Measurements from ENCODE around the gene CASKIN2. TPM values are rescaled to one million over a fixed set of nuclear protein-coding genes. Genes with fewer than 3 reads are reported as not detected.

Gene CASKIN2
- total RNA-seq, 1 donor from 2014 or later, result 47.8 TPM

GRCh38 chr17:75561927-75562603 is 46.7 kb upstream of the CASKIN2 start:
- Mint-ChIP-seq H3K4me3 (ENCODE audit: unreplicated experiment) (no peak overlapping the region), H3K9me3 (ENCODE audit: unreplicated experiment) (no peaks in the 10 kb centered on the region), H3K4me1 (ENCODE audit: unreplicated experiment) (no peaks in the 10 kb centered on the region), H3K36me3 (ENCODE audit: low read depth, unreplicated experiment) (peaks cover 10% of the 10 kb centered on the region), H3K27me3 (ENCODE audit: unreplicated experiment) (peaks cover 4% of the 10 kb centered on the region), H3K27ac (ENCODE audit: unreplicated experiment) (no peak overlapping the region)
- no peak for TF ChIP-seq CTCF (IDR thresholded peaks at IDR 0.05; ENCODE audit: unreplicated experiment)
- no peak for DNase-seq (ENCODE audit: low spot score)

GRCh38 chr17:75559958-75560533 is 44.7 kb upstream of the CASKIN2 start:
- Mint-ChIP-seq H3K27me3 (ENCODE audit: unreplicated experiment) (peaks cover 2% of the 10 kb centered on the region), H3K9me3 (ENCODE audit: unreplicated experiment) (no peaks in the 10 kb centered on the region), H3K4me1 (ENCODE audit: unreplicated experiment) (no peaks in the 10 kb centered on the region), H3K36me3 (ENCODE audit: low read depth, unreplicated experiment) (no peaks in the 10 kb centered on the region), H3K27ac (ENCODE audit: unreplicated experiment) (no peak overlapping the region), H3K4me3 (ENCODE audit: unreplicated experiment) (no peak overlapping the region)
- no peak for TF ChIP-seq CTCF (IDR thresholded peaks at IDR 0.05; ENCODE audit: unreplicated experiment)
- no peak for DNase-seq (ENCODE audit: low spot score)

DNA sequence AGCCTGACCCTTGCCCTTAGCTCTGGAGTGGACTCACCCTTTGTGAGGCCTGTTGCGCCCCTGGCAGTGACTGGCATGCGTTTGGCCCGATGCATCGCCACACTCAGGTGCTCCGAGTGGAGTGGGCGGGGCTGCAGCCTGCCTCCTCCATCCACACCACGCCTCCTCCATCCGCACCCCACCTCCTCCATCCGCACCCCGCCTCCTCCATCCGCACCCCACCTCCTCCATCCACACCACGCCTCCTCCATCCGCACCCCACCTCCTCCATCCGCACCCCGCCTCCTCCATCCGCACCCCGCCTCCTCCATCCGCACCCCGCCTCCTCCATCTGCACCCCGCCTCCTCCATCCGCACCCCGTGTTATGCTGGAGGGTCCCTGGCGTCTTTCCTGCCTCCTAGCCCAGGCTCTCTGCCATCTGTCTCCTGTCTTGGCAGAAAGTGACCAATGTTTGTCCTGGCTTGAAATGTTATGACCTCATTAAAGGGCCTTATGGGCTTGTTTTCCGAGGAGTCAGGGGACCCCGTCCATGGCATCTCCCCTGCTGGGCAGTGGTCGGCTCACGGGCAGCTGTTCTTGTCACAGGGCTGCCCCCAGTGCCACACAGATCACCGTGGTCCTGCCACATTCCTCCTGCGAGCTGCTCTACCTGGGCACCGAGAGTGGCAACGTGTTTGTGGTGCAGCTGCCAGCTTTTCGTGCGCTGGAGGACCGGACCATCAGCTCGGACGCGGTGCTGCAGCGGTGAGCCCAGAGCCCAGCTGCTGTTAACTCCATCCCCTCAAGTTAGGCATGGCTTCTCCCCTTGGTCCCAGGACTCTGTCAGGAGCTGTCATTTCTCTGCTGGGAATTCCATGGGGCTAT is 43.6 kb upstream of the CASKIN2 start:
- H3K27me3 Mint-ChIP-seq (ENCODE audit: unreplicated experiment), result peaks cover 2% of the 10 kb centered on the region
- no peak overlapping the region for H3K27ac Mint-ChIP-seq (ENCODE audit: unreplicated experiment)
- no peak for TF ChIP-seq CTCF (IDR thresholded peaks at IDR 0.05; ENCODE audit: unreplicated experiment)

DNA sequence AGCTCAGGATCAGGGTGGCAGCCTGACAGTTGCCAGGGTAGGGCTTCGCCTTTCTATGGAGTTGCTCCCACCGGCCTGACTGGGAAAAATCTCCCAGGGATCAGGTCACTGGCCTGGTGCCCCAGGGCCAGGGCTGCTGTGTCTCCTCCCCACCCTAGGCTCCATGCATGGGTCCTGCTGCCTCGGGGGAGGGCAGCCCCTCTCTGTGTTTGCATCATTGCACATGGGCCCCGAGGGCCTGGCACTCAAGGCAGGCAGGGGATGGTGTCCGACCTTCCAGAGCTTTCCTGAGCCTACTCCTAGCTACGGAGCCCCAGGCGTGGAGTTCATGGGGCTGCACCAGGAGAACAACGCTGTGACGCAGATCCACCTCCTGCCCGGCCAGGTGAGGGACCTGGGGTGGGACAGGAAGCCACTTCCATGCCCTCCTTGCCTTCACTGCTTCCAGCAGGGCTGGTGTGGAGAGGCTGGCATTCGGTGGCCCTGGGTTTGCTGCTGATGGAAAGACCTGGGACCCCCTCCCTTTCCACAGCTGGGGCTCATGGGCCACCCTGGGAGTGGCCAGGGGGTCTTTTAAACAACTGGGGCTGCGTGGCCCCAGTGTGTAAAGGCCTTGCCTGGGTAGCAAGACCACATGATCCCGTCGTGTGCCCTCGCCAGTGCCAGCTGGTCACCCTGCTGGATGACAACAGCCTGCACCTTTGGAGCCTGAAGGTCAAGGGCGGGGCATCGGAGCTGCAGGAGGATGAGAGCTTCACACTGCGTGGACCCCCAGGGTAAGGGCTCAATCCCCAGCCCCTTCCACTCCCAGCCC is 42.7 kb upstream of the CASKIN2 start:
- no peaks in the 10 kb centered on the region for H3K9me3 Mint-ChIP-seq (ENCODE audit: unreplicated experiment)
- no peak for DNase-seq (ENCODE audit: low spot score)
- TF ChIP-seq CTCF (IDR thresholded peaks at IDR 0.05; ENCODE audit: unreplicated experiment), result no peak
- H3K27ac Mint-ChIP-seq (ENCODE audit: unreplicated experiment), result no peak overlapping the region
- H3K4me1 Mint-ChIP-seq (ENCODE audit: unreplicated experiment), result peaks cover 6% of the 10 kb centered on the region
- no peaks in the 10 kb centered on the region for H3K36me3 Mint-ChIP-seq (ENCODE audit: low read depth, unreplicated experiment)
- peaks cover 6% of the 10 kb centered on the region for H3K27me3 Mint-ChIP-seq (ENCODE audit: unreplicated experiment)
- H3K4me3 Mint-ChIP-seq (ENCODE audit: unreplicated experiment), result no peak overlapping the region

More for the DNA sequence above, 43.6 kb upstream of the CASKIN2 start:
- Mint-ChIP-seq H3K4me3 (ENCODE audit: unreplicated experiment) (no peak overlapping the region), H3K4me1 (ENCODE audit: unreplicated experiment) (no peaks in the 10 kb centered on the region), H3K9me3 (ENCODE audit: unreplicated experiment) (no peaks in the 10 kb centered on the region), H3K36me3 (ENCODE audit: low read depth, unreplicated experiment) (no peaks in the 10 kb centered on the region)
- no peak for DNase-seq (ENCODE audit: low spot score)
